ACC112 (cell line): ENCODE measurements around the gene SLC39A2.

ENCODE experiments used
- H2AFZ ChIP-seq: fragments of 200-600 bp; sonication (generic); one replicate; pipeline ENCODE4 v1.6.0; 2017; ENCODE audit warnings: antibody characterized with exemption, low read length; ENCODE audit not compliant: unreplicated experiment
- H3K27ac ChIP-seq: fragments of 200-600 bp; sonication (generic); 2 replicates; pipeline ENCODE4 v1.5.1; 2014; ENCODE audit warnings: low read depth, mild to moderate bottlenecking, antibody characterized with exemption, low read length, moderate library complexity
- H3K27me3 ChIP-seq: fragments of 200-600 bp; sonication (generic); 2 replicates; pipeline ENCODE4 v1.6.1; 2014; ENCODE audit warnings: mild to moderate bottlenecking, antibody characterized with exemption, low read length, moderate library complexity, mixed read lengths; ENCODE audit not compliant: insufficient read depth
- H3K36me3 ChIP-seq: fragments of 200-600 bp; sonication (generic); 2 replicates; pipeline ENCODE4 v1.6.1; 2016; ENCODE audit warnings: mild to moderate bottlenecking, antibody characterized with exemption, low read length, moderate library complexity, mixed read lengths; ENCODE audit not compliant: insufficient read depth
- H3K4me1 ChIP-seq: fragments of 200-600 bp; sonication (generic); one replicate; pipeline ENCODE4 v1.6.1; 2016; ENCODE audit warnings: low read length, mixed read lengths; ENCODE audit not compliant: insufficient read depth, unreplicated experiment, control insufficient read depth
- H3K4me3 ChIP-seq: fragments of 200-600 bp; sonication (generic); 2 replicates; pipeline ENCODE4 v1.5.1; 2014; ENCODE audit warnings: mild to moderate bottlenecking, low read depth, low read length
- H3K79me2 ChIP-seq: fragments of 200-600 bp; sonication (generic); one replicate; pipeline ENCODE4 v1.6.0; 2016; ENCODE audit warnings: low read length; ENCODE audit not compliant: control insufficient read depth, unreplicated experiment, insufficient read depth

SLC39A2 gene

DNA sequence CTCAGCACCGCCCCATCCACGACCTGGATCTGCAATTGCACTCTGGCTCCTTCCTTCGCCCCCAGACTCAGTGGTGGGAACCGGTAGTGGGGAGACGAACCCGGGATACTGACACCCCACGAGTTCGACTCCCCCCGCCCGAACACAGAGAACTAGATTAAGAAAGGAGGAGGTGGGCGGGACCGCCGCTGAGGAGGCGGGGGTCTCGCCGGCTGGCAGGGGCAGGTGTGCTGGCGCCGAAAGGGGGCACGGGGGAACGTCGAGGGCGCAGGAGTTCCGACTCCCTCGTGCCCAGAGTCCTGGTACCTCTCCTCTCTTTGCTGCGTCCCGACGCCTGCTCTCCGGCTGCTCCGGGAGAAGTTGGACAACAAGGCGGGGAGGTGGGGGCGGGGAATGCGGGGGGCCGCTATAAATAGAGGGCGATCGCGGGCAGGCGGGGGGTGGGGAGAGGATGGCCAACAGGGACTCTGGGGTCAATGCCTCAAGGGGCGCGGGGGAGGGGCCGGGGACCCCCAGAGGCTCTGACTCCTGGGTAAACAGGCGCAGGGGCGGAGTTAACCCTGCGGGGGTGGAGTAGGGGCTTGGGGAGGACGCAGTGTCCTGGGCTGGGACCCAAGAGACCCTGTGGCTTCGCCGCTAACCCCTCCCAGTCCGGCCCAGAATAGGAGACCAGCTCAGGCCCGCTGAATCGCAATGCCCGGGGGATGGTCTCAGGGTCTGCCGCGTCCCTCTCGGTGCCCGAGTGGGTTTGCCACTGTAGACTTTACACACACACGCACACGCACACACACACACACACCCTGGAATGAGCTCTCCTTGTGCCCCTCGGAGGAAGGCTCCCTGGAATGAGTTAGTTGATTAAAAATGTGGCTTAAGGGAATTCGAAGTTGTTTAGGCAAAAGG is 26.5 kb downstream of the SLC39A2 start:
- Histone ChIP-seq H3K4me1 (no peaks in the 10 kb centered on the region), H3K36me3 (no peaks in the 10 kb centered on the region), H3K4me3 (peak overlapping the region; percentile 75), H2AFZ (peak overlapping the region; percentile 95), H3K27me3 (peaks cover 83% of the 10 kb centered on the region), H3K79me2 (no peaks in the 10 kb centered on the region), H3K27ac (no peak overlapping the region)

GRCh38 chr14:21026274-21026987 is 27.3 kb downstream of the SLC39A2 start:
- no peaks in the 10 kb centered on the region for H3K4me1 ChIP-seq
- H3K36me3 ChIP-seq = no peaks in the 10 kb centered on the region
- H3K27me3 ChIP-seq = peaks cover 83% of the 10 kb centered on the region
- H3K27ac ChIP-seq = no peak overlapping the region
- H3K4me3 ChIP-seq = no peak overlapping the region
- no peaks in the 10 kb centered on the region for H3K79me2 ChIP-seq
- H2AFZ ChIP-seq = no peak overlapping the region

DNA sequence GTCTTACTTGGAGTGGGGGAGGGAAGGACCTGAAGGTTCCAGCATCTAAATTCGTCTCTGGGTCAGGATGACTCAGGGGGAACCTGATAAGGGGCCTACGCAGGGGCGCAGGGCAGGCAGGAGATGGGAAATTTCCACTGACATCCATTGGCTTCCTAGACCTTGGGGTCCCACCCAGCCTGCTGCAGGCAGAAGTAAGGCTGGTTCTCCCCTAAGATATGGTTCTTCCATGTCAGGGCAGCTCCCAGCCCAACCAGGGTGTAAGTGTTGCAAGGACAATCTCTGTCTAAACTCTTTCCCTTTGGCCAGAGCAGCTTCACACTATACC is 27.9 kb downstream of the SLC39A2 start:
- no peak overlapping the region for H3K27ac ChIP-seq
- H2AFZ ChIP-seq = no peak overlapping the region
- no peaks in the 10 kb centered on the region for H3K4me1 ChIP-seq
- H3K79me2 ChIP-seq = no peaks in the 10 kb centered on the region
- H3K36me3 ChIP-seq = no peaks in the 10 kb centered on the region
- H3K4me3 ChIP-seq = no peak overlapping the region
- H3K27me3 ChIP-seq = peaks cover 83% of the 10 kb centered on the region

GRCh38 chr14:21029917-21030316 is 30.8 kb downstream of the SLC39A2 start, which contains the start of gene TPPP2:
TPPP2 (plus strand) TSS chr14:21030217; CDS start chr14:21030582, 365 bp downstream.
- H3K27ac ChIP-seq = no peak within 1 kb of the TSS
- H3K36me3 ChIP-seq = no peaks in the 10 kb centered on the region
- no peak within 1 kb of the TSS for H3K4me3 ChIP-seq
- peaks cover 84% of the 10 kb centered on the region for H3K27me3 ChIP-seq
- no peaks in the 10 kb centered on the region for H3K4me1 ChIP-seq
- no peak within 1 kb of the TSS for H2AFZ ChIP-seq
- H3K79me2 ChIP-seq = no peaks in the 10 kb centered on the region

DNA sequence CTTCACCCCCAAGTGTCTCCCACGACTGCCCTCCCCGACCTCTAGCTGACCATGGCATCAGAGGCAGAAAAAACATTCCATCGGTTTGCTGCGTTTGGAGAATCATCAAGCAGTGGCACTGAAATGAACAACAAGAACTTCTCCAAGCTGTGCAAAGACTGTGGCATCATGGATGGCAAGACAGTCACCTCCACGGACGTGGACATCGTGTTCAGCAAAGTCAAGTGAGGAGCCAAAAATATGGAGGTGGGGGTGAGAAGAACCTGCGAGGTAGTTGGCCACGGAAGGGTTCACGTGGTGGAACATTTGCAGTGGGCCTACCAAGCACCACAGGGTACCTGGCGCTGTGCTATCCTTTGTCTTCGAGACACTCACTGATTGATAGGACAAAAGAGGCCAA is 31.4 kb downstream of the SLC39A2 start:
- no peak overlapping the region for H3K4me3 ChIP-seq
- H3K79me2 ChIP-seq = no peaks in the 10 kb centered on the region
- H3K27ac ChIP-seq = no peak overlapping the region
- no peak overlapping the region for H2AFZ ChIP-seq
- H3K27me3 ChIP-seq = peaks cover 85% of the 10 kb centered on the region
- no peaks in the 10 kb centered on the region for H3K4me1 ChIP-seq
- H3K36me3 ChIP-seq = no peaks in the 10 kb centered on the region

DNA sequence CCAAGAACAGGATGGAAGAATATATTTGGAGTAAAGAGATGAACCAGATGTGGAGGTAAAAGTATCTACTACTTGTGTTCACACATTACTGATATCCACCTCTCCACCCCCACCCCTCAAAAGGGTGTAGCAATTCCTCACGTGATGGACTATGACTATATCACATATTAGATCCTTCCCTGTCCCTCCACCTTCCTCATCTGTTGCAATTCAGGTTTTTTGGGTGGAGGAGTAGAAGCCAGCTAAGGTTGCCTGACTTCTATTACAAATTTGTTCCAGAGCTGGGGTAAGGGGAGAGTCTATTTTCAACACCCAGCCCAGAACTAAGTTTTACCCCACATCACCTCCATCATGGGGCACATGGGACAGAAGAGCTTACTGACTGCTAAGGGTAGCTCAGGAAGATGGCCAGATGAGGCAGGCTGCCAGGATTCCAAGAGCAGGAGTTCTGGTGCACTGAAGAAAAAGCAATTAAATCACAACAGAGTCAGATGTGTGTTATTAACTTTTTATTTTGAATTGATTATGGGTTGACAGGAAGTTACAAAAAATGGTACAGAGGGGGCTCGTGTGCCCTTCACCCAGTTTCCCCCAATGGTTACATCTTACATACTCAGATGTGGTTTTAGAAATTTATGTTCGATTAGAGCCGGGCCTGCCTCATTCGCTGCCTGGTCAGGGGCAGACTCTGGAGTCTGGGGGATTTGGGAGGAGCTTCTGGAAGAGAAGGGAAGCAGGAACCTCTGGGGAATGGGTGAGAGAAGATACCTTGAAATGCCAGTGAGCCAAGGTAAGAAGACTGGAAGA is 33.4 kb downstream of the SLC39A2 start:
- Histone ChIP-seq H3K4me1 (no peaks in the 10 kb centered on the region), H3K27ac (no peak overlapping the region), H3K79me2 (no peaks in the 10 kb centered on the region), H3K4me3 (no peak overlapping the region), H3K36me3 (no peaks in the 10 kb centered on the region), H2AFZ (no peak overlapping the region), H3K27me3 (peaks cover 83% of the 10 kb centered on the region)

GRCh38 chr14:21033133-21033698 is 34.1 kb downstream of the SLC39A2 start:
- H3K79me2 ChIP-seq = no peaks in the 10 kb centered on the region
- H3K4me1 ChIP-seq = no peaks in the 10 kb centered on the region
- no peak overlapping the region for H3K27ac ChIP-seq
- peaks cover 83% of the 10 kb centered on the region for H3K27me3 ChIP-seq
- H3K4me3 ChIP-seq = no peak overlapping the region
- H3K36me3 ChIP-seq = no peaks in the 10 kb centered on the region
- H2AFZ ChIP-seq = no peak overlapping the region

DNA sequence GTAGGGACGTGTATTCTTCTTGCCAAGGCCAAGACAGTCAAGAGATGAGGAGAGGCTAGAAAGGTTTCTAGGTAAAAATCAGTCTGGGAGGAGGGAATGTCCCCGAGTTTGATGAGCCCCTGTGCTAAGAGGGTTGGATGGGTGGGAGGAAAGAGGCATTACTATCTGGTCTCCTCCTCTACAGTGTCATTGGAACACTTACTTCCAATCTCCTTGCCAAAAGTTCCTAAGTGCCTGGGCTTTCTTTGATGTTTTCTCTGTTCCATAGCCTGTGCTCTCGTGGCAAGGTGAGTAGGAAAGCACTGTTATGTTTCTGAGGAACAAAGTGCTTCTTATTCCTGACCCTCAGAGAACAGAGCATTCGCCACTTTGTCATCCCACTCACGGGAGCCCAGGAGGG is 35.6 kb downstream of the SLC39A2 start, which contains the start of gene RNASE13:
Gene RNASE13, minus strand, starts transcription at position 101 of the 400 bp plus-strand sequence. CDS start 519 bp downstream, outside the sequence.
- Histone ChIP-seq H2AFZ (no peak within 1 kb of the TSS), H3K36me3 (no peaks in the 10 kb centered on the region), H3K4me1 (no peaks in the 10 kb centered on the region), H3K79me2 (no peaks in the 10 kb centered on the region), H3K27ac (no peak within 1 kb of the TSS), H3K4me3 (no peak within 1 kb of the TSS), H3K27me3 (peaks cover 74% of the 10 kb centered on the region)

GRCh38 chr14:21036751-21037150 is 37.7 kb downstream of the SLC39A2 start:
- H3K36me3 ChIP-seq = no peaks in the 10 kb centered on the region
- H3K27me3 ChIP-seq = peaks cover 54% of the 10 kb centered on the region
- peaks cover 6% of the 10 kb centered on the region for H3K4me1 ChIP-seq
- H3K27ac ChIP-seq = no peak overlapping the region
- H2AFZ ChIP-seq = no peak overlapping the region
- no peaks in the 10 kb centered on the region for H3K79me2 ChIP-seq
- no peak overlapping the region for H3K4me3 ChIP-seq

DNA sequence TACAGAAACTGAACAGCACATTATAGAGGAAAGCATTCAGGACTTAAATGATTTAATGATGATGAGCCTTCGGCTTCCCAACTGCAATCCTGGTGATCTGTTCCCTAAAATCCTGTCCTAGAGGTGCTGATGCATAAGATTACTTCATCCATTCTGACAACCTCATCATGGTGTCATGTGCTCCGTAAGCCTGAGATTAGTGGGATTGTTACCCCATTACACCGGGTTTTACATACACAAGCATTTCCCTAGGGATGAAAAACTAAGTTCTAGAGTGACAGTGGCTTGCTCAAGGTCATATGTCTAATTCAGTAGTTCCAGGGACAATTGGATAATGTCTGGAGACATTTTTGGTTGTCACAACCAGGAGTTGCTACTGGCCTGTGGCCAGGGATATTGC is 38.1 kb downstream of the SLC39A2 start:
- H3K36me3 ChIP-seq = no peaks in the 10 kb centered on the region
- H2AFZ ChIP-seq = no peak overlapping the region
- H3K27ac ChIP-seq = no peak overlapping the region
- H3K4me3 ChIP-seq = no peak overlapping the region
- no peaks in the 10 kb centered on the region for H3K79me2 ChIP-seq
- H3K27me3 ChIP-seq = peaks cover 50% of the 10 kb centered on the region
- peaks cover 10% of the 10 kb centered on the region for H3K4me1 ChIP-seq
